Activated CD4-positive, alpha-beta T cell treated with anti-CD3 and anti-CD28 coated beads, Interleukin-2, Interleukin-6, amounts not matched to agents 100 ng/mL and 50 ng/mL, durations not matched to agents 16 hours and 8 hours (primary cell): Measurements from ENCODE around the gene ASB2.

Experiments
- DNase-seq: peaks from one replicate; pipeline ENCODE4 v3.0.0-alpha.2; 2020

The ASB2 gene

GRCh38 chr14:94001016-94001415, 24.6 kb upstream of the ASB2 start:
- no peak for DNase-seq

DNA sequence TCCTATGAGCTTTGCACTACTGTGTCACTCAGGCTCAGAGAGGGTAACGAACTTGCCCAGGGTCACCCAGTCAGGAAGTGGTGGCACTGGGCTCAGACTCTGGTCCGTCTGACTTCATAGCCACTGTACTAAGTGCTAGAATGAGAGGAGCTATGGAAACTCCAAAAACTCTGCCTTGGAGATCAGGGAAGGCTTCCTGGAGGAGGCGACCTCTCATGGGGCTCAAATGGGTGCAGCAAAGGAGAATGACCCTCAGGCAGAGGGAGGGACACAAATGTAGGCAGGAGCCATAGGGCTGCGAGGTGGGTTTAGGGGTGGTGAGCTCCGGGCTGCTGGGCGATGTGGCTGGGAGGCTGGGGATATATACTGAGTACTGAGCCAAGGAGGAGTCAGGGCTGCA, 23.9 kb upstream of the ASB2 start:
- DNase-seq: no peak

DNA sequence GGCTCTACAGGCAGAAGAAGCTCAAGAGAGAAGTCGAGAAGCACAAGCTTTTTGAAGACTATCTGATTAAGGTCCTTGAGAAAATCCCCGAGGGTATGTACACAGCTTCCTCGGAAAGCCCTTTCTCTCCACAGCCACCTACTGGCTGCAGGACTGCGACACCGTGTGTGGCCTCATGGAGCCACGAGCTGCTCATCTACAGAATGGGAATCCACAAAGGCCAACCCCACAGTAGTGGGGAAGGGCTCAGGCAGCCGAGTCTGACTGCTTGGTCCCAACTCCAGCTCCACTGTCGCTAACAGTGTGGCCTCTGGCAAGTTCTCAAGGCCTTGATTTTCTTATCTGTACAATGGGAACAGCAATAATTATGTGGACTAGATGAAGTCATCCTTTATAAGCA, 23.2 kb upstream of the ASB2 start:
- DNase-seq: no peak

- no peak for DNase-seq
These were observed 22.6 kb upstream of the ASB2 start for GRCh38 chr14:93998871-93999403.

- DNase-seq: no peak
These were observed 21.8 kb upstream of the ASB2 start for GRCh38 chr14:93997916-93998870.

GRCh38 chr14:93997082-93997481, 20.7 kb upstream of the ASB2 start, which contains the start of gene CCDC197:
Gene CCDC197, plus strand, starts transcription at chr14:93997301. Its CDS starts 831 bp downstream, at chr14:93998132.
- DNase-seq: no peak

DNA sequence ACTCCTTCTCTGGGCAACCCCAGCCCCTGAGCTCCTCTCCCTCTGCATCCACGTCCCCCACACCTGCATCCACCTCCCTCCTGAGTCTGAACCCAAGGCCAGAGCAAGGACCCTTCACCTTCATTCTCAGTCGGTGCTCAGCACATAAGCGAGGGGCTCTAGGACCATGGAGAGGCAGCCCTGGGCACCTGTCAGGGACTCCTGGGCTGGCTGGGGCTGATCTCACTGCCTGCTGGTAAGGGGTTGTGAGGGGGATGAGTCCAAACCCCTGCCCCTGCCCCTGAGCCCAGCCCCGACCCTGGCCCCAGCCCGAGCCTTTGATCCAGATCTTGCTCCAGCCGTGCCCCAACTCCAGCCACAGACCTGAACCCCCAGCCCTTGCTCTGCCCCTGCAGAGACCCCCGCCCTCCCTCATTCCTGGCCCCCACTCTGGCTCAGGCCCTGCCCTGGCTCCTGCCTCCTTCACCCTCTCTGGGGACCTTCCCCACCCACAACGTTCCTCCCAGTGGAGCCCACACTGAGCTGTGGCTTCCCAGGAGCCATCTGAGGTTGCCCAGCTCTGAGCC, 19.8 kb upstream of the ASB2 start:
- DNase-seq: no peak

DNA sequence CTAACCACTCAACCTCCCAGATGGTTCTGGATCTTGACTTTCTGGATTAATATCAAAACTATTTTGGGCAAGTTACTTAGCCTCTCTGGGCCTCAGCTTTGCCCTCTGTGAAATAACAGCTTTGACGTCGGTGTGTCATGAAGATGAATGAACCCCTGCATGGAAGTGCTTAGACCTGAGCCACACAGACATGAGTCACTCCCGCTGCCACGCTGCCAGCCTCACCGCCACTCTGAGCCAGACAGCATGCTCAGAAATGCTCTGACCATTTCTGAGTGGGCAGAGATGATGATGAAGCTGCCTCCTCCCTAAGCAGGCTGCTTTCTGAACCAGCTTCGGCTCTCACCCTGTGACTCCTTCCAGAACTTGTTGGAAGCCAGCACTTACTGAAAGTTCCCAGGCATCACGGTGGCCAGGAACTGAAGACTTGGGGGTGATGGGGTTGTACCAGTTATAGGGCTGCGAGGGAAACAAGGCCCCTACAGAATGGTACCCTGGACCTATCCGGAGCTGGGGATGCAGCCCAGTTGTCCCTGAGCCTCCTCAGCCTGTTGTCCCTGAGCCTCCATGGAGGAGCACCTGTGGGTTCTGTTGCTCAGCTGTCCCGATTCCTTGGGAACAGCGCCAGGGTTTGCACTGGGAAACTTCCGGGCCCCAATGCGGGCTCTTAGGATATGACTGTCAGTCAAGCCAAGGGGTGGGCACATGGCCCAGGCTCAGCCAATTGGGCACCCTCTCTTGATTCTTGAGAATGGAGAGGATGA, 18.7 kb upstream of the ASB2 start:
- peak; percentile 64 for DNase-seq

DNA sequence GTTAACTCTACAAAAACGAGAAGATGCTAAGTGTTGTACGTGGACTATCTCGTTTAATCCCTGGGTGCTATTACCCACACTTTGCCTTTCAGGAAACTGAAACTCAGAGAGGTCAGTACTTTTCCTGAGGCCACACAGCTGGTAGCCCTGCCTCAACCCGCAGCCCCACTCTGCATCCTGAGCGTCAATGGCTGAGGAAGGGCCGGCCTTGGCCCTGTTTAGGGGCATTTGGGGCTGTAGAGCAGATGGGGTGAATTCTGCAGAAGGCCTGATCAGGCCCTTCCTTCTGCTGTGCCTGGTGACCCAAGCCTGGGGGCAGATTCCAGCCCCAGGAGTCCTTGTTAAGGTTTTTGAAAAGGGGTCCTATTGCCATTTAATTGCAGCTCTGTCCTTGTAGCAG, 17.0 kb upstream of the ASB2 start:
- DNase-seq: no peak

- DNase-seq: no peak
These were observed 15.3 kb upstream of the ASB2 start for GRCh38 chr14:93991649-93992048.

DNA sequence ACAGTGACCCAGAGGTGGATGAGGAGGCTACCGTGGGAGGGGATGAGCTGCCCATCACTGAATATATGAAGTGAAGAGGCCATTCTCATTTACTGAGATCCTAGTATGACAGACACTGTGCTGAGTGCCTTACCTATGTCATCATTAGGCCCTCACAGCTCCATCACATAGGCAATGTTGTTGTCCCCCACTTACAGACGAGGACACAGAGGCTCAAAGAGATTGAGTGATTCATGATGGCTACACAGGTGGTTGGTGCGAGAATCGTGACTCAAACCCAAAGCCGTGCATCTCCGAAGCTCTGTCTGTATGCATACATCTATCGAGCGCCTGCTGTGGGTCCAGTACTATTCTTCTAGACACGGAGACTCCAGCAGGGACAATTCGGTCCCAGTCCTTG, 14.8 kb upstream of the ASB2 start:
- DNase-seq: no peak

DNA sequence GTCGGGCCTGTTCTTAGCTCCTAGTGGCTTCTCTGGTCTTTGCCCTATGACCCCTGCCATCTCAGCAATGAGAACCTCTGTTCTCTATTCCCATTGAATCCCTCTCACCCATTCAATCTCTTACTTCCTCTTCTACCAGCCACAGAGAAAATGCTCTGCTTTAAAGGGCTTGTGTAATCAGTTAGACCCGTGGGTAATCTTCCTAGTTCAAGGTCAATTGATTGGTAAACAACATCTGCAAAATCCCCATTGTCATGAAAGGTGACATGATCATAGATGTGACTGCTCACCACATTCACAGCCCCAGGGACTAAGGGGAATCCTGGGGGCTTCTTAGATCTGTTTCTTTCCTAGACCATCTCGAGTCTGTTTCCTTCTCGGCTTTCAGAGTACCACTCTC, 13.6 kb upstream of the ASB2 start:
- no peak for DNase-seq

DNA sequence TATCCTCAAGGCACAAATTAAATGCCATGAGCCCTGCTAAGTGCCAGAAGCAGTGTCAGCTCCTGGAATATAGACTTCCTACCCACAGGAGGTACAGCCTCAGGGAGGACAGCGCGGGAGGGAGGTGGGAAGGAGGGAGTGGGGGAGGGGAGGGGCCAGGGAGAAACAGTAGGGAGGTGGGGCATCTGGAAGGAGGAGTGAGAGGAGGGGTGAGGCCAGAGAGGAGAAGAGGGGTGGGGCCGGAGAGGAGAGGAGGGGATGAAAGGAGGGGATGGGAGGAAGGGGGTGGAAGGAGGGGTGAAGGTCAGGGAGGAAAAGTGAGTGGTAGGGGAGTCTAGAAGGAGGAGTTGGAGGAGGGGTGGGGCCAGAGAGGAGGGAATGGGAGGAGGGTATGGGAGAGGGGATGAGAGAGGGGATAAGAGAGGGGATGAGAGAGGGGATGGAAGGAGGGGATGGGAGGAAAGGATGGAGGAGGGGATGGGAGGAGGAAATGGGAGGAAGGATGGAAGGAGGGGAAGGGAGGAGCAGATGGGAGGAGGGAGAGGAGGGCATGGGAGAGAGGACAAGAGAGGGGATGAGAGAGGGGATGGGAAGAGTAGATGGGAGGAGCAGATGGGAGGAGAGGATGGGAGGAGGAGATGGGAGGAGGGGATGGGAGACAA, 11.6 kb upstream of the ASB2 start:
- DNase-seq: no peak

DNA sequence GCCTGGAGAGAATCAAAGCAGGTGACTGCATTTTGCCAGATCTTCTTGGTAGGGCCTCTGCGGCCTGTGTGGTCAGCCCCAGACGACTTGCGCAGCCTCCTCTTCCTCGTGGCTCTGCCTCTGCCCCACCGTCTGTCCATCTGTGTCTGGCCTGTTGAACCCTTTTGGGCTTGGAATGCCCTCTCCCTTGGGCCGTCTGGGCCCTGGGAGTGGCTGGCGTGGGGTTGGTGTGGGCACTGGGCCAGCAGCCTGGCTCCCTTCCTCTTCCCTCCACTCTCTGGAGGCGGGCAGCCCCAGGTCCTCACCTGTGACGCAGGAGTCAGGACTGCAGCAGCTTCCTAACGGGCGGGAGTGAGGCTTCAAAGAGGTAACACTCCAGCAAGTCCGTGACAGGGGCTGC, 11.0 kb upstream of the ASB2 start:
- DNase-seq: no peak

DNA sequence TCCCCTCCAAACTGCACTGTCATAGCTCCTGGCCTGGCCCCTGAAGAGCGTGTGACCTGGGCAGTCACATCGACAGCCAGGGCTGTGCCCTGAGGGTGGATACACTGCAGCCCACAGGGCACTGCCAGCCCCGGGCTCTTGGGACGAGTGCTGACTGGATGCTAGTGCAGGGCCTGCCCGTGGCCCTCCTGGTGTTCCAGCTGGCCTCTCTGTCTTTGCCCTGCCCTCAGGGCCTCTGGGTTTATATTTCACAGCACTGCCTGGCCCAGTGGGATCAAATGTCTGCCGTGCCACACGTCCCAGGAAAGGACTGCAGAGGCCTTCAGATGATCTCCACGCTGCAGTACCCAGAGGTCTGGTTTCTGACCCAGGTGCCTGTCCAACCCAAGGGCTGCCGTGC, 10.6 kb upstream of the ASB2 start:
- no peak for DNase-seq

DNA sequence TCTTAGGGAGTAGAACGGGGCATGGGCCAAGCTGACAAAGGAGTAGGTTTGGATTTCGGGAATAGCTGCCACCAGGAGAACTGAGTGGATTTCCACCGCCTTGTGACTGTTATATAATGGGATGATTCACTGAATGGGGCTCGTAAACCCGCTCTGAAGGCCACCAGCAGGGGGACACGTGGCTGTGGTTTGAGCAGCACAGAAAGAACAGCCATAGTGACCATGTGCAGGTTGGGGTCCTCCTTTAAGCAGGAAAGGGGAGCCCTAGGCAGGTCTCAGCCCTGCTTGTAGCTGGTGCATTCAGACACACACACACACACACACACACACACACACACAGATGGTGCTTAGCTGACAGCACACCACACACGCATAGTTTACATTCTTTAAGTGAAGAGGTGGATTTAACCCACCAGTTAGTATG, 8.6 kb upstream of the ASB2 start:
- no peak for DNase-seq

DNA sequence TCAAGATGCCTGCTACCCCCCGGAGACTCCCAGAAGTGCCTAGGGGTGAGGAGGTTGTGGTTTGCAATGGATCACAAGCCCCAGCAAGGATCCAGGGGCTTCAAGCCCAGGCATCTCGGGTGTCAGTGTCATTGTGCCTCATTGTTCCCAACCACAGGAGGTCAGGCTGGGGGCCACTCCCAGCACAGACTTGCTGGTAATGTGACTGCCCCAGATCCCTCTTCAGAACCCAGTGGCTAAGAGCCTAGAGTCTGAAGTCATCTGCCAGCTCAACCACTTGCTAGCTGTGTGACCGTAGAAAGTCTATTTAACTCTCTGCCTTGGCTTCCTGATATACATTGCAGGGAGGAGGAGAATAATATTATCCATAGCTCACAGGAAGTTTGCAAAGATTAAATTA, 7.7 kb upstream of the ASB2 start:
- no peak for DNase-seq

DNA sequence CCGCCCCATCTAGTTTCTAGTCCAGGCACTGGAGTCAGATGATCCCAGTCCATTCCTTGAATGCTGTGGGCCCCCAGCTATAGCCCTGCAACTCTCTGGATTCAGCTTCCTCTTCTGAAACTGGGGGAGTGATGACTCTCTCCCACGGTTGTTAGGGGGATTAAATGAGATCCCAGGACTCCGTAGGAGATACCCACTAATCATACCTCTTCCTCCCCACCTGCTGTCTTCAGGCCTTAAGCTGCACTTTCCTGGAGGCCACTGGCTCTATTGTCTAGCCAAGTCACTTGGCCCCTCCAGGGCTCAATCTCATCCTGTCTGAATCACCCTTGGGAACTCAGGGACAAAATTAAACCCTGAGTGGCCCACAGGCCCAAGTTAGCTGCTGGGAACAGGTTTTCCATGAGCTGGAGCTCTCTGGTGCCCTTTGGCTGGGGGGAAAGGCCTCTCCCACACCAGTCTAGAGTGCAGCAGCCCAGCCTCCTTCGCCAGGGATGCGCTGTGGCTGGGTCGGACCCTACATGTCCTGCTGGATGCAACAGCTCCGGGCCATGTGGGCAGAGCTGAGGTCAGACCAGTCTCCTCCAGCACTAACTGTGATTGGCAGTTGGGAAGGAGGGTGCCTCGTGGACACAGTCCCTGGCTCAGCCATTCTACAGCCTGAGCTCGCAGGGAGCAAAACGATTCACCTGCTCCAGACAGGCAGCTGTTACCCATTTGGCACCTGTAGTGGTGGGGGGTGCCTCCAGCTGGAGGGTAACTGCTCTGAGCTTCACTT, 6.0 kb upstream of the ASB2 start:
- DNase-seq: no peak

DNA sequence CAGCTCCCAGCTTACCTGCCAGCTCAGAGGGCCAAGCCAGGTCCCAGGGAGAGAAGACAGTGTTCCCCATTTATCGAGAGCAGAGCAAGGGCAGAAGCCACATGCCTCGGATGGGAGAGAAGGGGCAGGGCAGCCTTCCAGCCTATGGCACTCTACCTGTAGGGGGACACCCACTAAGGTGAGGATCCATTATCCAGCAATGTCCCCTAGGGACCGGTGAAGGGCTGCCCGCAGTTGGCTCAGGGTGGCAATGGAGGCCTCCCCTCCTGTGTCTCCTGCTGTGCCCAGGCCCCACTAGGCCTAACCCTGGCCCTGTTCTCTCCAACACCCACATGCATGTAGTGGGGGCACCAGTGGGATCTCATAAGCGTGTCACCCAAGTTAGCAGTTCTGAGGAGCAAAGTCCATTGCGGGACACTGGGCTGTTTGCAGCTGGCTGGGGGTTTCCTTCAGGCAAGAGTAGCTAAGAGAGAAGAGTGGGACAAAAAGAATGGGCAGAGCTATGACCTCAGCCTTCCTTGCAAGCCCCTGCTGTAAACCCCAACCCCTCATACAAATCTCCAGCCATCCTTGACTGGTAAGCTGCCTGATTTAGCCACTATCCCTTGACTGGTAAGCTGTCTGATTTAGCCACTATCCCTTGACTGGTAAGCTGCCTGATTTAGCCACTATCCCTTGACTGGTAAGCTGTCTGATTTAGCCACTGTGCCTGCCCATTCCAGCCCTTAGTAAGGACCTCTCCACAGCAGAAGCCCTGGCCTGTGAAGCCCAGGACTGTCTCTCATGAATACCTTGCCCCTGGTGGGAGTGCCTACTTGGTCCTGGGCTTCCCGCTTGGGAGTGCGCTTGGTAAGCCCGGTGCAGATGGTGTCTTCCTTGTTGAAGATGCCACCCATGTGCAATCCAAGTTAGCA, 5.2 kb upstream of the ASB2 start:
- no peak for DNase-seq

GRCh38 chr14:93980456-93981201, 4.3 kb upstream of the ASB2 start:
- DNase-seq: no peak
